SK-MEL-5 (cell line): Measurements from ENCODE around the gene STAT5B. TPM values are rescaled to one million over a fixed set of nuclear protein-coding genes. Genes with fewer than 3 reads are reported as not detected.
"Not testable (repeated sequence)": the region's sequence is repeated elsewhere in the genome, so short reads cannot be mapped to it uniquely, and the experiment has no call there.

Source experiments
- DNase-seq: peaks from one replicate; pipeline ENCODE4 v3.0.0-alpha.2; 2016; ENCODE audit warnings: low read depth, low spot score
- in situ Hi-C: cut with HindIII; loops from 2 replicates; pipeline ENCODE4 v1.10.0; 2016; ENCODE audit warnings: low sequenced_read_pairs, high pct_unique_total_duplicates, low pct_unique_long_range_greater_than_20kb
- total RNA-seq: library from RNA; depleted of rRNA; stranded (reverse); fragments of >200 nt; shearing (Covaris generic); gene quantifications from 2 replicates; pipeline ENCODE4 v1.2.3, GENCODE V29; 2014

Gene STAT5B
- total RNA-seq, 1 experiment from 2014 or later, result 33.4 TPM

DNA sequence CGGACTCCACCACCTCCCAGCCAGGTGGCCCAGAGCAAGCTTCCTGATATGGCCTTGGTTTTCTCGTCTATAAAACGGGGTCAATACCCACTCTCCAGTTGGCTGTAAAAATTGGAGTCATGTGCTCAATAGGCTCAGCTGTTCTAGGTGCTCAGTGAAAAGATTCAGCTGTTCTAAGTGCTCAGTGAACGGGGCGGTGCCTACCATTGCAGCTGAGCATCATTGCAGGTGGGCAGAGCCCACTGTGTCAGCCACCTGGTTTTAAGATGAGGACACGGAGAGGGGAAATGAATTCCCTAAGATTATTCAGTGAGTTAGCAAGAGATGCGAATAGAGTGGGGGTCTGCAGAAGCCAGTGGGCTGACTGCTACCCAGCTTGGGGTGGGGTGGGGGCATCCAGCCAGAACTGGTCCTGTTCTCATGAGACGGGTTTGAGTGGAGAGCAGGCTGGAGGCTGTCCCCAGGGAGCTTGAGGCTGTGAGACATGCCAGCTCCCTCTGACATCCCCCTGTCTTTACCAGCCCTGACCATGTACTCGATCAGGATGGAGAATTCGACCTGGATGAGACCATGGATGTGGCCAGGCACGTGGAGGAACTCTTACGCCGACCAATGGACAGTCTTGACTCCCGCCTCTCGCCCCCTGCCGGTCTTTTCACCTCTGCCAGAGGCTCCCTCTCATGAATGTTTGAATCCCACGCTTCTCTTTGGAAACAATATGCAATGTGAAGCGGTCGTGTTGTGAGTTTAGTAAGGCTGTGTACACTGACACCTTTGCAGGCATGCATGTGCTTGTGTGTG lies 34.0 kb upstream of the STAT5B start:
- in situ Hi-C loops, result loop anchor here (25.0 kb wide), 1 partner anchor 202 kb away; no protein-coding TSS in a partner anchor

DNA sequence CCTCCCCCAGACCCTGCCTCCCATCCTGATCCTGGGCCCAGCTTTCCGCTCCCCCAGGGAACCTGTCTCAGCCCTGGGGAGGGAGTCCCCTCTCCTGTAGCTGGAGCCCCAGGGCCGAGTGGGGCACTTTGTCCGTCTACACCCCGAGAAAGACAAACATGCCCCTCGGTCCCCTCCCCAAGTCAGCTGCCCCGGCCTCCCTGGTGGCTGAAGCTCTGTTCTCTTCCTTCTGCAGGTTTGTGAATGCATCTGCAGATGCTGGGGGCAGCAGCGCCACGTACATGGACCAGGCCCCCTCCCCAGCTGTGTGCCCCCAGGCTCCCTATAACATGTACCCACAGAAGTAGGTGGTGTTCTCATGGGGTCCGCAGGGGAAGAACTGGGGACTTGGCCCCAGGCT lies 33.0 kb upstream of the STAT5B start:
- no peak for DNase-seq
- in situ Hi-C loops, result loop anchor here (25.0 kb wide), 1 partner anchor 203 kb away; no protein-coding TSS in a partner anchor

More for the DNA sequence above, 34.0 kb upstream of the STAT5B start:
- DNase-seq, result peak; percentile 63

DNA sequence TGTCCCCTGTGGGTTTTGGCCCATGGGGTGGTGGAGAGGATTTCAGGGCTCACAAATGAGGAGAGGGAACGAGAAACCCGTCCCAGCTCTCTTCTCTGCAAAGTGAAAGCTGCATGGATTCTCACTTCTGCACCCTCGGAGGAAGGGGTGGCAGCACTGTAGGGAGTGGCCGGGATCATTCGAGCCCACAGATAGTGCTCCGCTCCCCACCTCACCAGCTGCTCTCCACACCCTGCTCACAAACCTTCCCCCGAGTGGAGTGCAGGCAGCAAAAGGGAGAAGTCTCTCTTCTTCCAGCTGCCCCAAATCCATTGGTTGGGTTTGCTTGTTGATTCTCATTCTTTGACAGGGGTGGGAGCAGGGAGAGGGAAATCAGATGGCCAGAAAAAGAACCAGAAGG lies 32.3 kb upstream of the STAT5B start:
- in situ Hi-C loops, result loop anchor here (25.0 kb wide), 1 partner anchor 204 kb away; no protein-coding TSS in a partner anchor
- no peak for DNase-seq

DNA sequence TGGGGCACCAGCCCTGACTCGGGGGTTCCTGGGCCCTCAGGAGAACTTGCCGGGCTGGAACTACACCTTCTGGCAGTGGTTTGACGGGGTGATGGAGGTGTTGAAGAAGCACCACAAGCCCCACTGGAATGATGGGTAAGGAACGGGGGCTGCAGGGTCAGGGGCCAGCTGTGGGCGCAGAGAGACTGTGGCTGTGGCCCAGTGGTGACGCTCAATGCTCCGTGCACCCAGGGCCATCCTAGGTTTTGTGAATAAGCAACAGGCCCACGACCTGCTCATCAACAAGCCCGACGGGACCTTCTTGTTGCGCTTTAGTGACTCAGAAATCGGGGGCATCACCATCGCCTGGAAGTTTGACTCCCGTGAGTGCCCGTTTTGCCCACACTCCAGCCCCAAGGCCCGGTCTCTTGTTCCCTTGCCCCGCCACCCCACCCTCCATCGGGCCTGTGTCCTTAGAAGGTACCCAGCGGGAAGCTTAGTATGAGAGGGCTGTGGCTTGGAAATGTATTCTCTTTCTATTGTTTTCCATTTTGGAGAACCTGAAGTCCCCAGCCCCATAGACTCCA lies 31.3 kb upstream of the STAT5B start:
- DNase-seq, result no peak
- in situ Hi-C loops, result loop anchor here (25.0 kb wide), 1 partner anchor 205 kb away; no protein-coding TSS in a partner anchor

DNA sequence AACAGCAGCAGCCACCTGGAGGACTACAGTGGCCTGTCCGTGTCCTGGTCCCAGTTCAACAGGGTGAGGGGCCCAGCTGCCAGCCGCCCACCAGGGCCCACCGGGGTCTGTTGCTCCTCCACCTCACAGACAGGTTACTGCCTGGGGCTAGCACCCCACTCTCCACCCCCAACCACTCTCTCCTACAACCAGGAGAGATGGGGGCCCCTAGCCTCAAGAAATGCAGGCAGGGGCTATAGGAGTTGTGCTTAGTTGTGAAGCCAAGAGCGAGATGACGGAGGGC lies 30.1 kb upstream of the STAT5B start:
- in situ Hi-C loops, result loop anchor here (25.0 kb wide), 1 partner anchor 206 kb away; no protein-coding TSS in a partner anchor
- no peak for DNase-seq

DNA sequence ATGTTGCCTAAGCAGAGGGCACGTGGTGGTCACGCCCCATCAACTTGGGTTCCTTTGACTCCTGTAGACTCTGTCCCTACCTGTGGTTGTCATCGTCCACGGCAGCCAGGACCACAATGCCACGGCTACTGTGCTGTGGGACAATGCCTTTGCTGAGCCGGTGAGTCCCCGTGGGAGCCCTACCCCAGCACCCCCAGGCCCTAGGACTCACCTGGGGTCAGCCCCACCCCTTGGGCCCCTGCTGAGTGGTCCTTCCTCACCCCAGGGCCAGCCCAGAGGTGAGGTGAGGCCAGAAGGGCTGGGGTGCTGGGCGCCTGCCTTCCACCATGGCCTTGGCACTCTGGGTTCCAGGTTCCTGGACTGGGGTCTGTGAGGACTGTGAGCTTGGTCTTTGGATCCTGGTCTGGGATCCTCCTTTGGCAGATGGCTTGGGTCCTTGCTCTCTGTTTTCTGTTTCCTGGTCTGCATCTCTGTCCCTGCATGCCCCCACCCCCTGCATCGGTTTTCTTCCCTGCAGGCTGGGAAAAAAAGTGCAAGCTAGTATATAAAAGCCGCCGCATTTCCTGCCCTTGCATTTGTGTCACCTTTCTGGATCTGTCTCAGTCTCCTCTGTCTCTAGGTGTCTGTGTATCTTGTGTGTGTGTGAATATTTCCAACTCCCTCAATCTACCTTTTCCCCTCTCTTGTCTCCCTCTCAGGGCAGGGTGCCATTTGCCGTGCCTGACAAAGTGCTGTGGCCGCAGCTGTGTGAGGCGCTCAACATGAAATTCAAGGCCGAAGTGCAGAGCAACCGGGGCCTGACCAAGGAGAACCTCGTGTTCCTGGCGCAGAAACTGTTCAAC lies 29.6 kb upstream of the STAT5B start:
- in situ Hi-C loops, result loop anchor here (25.0 kb wide), 1 partner anchor 207 kb away; no protein-coding TSS in a partner anchor
- no peak for DNase-seq

DNA sequence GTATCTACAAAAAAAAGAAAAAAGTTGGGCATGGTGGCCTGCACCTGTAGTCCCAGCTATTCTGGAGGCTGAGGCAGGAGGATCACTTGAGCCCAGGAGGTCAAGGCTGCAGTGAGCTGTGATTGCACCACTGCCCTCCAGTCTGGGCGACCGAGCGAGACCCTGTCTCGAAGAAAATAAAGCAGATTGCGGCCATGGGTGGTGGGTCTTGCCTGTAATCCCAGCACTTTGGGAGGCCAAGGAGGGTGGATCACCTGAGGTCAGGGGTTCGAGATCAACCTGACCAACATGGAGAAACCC lies 28.8 kb upstream of the STAT5B start:
- DNase-seq, result not testable (repeated sequence)
- in situ Hi-C loops, result loop anchor here (25.0 kb wide), 1 partner anchor 207 kb away; no protein-coding TSS in a partner anchor

DNA sequence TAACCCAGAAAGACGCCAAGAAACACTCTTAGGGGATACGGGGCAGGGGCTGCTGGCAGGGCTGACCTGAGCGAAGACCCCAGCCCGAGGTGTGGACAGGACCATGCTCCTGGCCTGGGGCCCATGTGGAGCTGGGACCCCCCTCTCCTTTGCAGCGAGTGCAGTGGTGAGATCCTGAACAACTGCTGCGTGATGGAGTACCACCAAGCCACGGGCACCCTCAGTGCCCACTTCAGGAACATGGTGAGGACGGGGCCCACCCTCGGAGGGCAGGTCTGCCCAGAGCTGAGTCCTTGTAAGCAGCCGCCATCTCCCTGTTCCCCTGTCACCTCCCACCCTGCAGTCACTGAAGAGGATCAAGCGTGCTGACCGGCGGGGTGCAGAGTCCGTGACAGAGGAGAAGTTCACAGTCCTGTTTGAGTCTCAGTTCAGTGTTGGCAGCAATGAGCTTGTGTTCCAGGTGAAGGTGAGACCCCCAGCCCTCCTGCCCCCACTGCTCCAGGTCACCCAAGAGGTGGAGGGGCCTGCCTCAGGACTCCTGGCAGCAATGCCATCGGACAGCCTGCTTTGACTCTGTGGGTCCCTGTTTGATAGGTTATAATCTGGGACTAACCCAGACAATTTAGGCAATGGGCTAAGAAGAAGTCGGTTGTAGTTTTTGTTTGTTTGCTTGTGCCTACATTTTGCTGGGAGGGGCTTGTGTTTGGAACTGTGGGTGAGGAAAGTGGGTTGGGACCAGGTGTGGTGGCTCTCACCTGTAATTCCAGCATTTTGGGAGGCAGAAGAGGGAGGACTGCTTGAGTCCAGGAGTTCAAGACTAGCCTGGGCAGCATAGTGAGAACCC lies 28.2 kb upstream of the STAT5B start:
- no peak for DNase-seq
- in situ Hi-C loops, result loop anchor here (25.0 kb wide), 1 partner anchor 208 kb away; no protein-coding TSS in a partner anchor

DNA sequence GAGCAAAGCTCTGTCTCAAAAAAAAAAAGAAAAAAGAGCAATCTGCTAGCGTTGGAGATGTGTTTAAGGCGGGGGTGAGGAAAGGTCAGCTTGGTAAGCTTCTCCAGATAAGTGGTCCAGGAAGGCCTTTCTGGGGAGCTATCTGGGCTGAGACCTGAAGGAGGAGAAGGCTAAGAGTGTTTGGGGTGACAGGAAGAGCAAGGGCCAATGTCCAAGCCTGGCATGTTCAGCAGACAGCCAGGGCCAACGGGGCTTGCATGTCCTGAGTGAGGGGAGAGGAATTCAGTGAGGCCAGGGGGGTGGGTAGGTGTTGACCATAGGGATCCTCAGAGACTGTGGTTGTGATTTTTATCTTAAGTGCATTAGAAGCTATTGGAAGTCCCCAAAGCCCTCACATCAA lies 27.5 kb upstream of the STAT5B start:
- DNase-seq, result no peak
- in situ Hi-C loops, result loop anchor here (25.0 kb wide), 1 partner anchor 209 kb away; no protein-coding TSS in a partner anchor

DNA sequence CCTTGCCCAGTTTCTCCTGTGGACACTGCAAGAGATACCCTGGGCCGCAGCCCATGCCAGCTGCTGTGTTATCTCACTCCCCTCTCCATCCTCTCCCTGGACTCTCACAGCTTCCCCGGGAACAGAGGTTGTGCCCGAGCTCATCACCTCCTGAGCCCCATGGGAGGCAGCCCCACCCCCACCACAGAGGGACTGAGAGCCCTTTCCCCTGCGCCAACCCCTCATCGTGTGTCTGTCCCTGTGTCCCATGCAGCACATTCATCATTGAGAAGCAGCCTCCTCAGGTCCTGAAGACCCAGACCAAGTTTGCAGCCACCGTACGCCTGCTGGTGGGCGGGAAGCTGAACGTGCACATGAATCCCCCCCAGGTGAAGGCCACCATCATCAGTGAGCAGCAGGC lies 24.8 kb upstream of the STAT5B start:
- DNase-seq, result no peak
- in situ Hi-C loops, result loop anchor here (25.0 kb wide), 1 partner anchor 211 kb away; no protein-coding TSS in a partner anchor

DNA sequence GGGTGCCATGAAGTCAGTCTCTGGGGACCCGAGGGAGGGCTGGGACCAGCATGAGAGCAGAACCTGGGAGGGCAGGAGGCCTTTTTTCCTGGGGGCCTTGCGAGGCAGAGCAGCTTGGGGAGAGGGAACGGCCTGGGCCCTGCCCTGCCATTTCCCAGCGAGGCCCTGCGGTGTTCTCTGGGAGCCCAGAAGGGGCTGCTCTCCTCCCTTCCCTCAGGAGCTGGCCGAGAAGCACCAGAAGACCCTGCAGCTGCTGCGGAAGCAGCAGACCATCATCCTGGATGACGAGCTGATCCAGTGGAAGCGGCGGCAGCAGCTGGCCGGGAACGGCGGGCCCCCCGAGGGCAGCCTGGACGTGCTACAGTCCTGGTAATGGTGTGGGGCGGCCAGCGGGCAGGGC lies 23.7 kb upstream of the STAT5B start:
- in situ Hi-C loops, result loop anchor here (25.0 kb wide), 1 partner anchor 212 kb away; no protein-coding TSS in a partner anchor

DNA sequence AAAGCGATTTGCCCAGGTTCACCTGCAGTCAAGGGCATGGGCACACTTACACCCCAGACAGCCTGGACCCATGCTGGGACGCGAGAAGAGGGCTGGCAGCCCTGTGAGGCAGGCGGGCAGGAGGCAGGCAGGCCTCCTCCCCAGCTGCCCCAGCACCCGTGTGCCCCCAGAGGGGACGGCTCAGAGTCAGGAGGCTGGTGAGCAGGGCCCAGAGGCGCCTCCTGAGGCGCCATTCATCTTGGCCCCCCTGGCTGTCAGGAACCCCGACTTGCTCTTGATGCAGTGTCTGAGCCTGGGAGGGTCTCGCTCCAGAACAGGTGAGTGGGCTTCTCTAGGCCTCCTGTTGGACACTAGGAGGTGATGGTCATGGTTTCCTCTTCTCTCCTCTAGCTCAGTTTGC lies 23.2 kb upstream of the STAT5B start:
- DNase-seq, in situ Hi-C loops: not testable (repeated sequence)

More for the DNA sequence above, 23.7 kb upstream of the STAT5B start:
- DNase-seq, result not testable (repeated sequence)

DNA sequence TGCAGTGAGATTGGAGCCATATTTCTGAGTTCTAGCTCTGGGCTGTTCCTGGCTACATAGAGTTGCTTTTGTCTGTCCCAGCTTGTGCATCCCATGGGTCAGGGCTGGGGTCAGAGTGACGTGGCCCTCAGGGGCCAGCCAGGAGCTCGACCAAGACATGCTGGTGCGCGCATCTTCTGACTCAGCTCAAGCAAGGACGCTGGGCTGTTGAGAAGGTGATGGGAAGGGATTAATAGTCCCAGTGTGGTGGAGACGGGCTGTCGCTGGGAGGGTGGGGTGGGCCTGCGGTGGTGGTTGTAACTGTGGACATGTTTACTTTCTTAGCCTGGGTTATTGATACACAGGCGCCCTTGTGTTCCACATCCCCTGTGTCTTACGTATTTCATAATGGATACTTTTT lies 21.6 kb upstream of the STAT5B start:
- in situ Hi-C loops, DNase-seq: not testable (repeated sequence)

DNA sequence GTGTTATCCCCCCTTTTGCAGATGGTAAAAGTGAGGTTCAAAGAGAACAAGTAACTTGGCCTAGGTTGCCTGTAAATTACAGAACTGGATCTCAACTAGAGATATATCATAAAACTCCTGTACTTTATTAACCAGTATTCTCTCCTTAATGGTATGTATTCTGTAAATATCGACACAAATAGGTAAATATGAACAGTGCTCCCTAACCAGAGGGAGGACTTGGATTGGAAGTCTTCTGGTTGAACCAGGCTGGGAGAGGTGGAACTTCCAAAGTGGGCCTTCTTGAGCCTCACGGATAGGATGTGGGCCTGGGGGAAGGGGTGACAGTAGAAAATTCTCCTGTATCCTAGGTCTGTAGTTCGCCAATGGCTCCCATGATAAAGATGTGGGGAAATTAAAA lies 19.8 kb upstream of the STAT5B start:
- in situ Hi-C loops, result no loop called here

DNA sequence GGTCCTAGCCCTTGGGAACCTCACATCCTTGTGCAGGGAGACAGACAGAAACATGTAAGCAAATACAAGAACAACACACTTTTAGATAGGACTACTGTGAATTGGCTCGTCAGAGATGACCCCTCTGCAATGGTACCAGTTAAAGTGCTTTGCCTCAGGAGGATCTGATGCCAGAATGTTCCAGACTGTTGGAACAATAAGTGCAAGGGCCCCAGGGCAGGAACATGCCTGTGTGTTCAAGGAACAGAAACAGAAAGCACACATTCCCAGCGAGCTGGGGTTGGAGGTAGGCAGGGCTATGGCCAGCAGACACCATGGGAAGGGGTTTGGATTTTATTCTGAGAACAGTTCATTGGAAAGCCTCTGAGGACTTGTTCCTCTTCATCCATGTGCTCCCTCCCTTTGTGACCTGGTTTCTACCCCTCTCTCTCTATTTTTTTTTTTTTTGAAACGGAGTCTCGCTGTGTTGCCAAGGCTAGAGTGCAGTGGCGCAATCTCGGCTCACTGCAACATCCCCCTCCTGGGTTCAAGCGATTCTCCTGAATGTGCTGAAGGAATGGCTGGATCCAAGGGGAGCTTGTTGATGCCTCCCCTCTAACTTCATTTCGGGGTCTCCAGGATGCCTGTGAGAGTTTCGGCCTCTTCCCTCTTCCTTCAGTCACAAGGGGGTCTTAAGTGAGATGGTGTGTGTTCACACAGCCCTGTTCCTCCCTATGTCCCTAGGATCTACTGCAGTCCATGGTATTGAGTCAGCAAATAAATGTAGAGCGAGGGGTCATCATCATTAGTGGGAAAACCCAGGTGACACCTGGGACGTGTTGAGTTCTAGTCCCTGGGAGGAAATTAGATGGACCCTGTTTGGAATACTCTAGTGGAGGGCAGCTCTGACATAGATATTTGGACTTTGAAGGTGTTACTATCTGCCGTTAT lies 18.5 kb upstream of the STAT5B start:
- no peak for DNase-seq
- in situ Hi-C loops, result no loop called here

More for the DNA sequence above, 19.8 kb upstream of the STAT5B start:
- DNase-seq, result no peak

DNA sequence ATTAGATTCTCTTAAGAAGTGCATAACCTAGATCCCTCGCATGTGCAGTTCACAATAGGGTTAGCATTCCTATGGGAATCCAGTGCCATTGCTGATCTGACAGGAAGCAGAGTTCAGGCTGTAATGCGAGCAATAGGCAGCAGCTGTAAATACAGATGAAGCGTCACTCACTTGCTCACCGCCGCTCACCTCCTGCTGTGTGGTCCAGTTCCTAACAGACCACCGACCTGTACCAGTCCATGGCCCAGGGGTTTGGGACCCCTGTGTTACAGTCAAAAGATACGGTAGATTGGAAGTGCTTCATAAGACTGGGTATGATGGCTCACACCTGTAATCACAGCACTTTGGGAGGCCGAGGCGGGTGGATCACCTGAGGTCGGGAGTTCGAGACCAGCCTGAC lies 14.9 kb upstream of the STAT5B start:
- DNase-seq, result no peak
- in situ Hi-C loops, result no loop called here
